Measurements from ENCODE around the gene KLHL10. TPM values are rescaled to one million over a fixed set of nuclear protein-coding genes. Genes with fewer than 3 reads are reported as not detected.

The KLHL10 gene
- total and polyA plus RNA-seq, 2 of the 13 experiments (the other 11 are each of a cell fraction or from before 2014, with no cell fraction given) = 0.04 to 0.08 TPM

GRCh38 chr17:41810659-41811548 lies 26.7 kb upstream of the KLHL10 start (continued):
- no peak for TF ChIP-seq POLR2AphosphoS5 (IDR thresholded peaks at IDR 0.05; ENCODE audit: low read depth, low read length)
- TF ChIP-seq ZNF781 (CRISPR knock-in tag; IDR thresholded peaks at IDR 0.05; ENCODE audit: borderline replicate concordance, not compliant biosample characterization) = no peak
- no peak for TF ChIP-seq NBN (conservative IDR thresholded peaks at IDR 0.05)
- TF ChIP-seq, protein P1, sequence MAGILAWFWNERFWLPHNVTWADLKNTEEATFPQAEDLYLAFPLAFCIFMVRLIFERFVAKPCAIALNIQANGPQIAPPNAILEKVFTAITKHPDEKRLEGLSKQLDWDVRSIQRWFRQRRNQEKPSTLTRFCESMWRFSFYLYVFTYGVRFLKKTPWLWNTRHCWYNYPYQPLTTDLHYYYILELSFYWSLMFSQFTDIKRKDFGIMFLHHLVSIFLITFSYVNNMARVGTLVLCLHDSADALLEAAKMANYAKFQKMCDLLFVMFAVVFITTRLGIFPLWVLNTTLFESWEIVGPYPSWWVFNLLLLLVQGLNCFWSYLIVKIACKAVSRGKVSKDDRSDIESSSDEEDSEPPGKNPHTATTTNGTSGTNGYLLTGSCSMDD (CRISPR knock-in tag; IDR thresholded peaks at IDR 0.05) = no peak
- no peak for TF ChIP-seq ZNF224 (CRISPR knock-in tag; IDR thresholded peaks at IDR 0.05)
- TF ChIP-seq, protein P2, sequence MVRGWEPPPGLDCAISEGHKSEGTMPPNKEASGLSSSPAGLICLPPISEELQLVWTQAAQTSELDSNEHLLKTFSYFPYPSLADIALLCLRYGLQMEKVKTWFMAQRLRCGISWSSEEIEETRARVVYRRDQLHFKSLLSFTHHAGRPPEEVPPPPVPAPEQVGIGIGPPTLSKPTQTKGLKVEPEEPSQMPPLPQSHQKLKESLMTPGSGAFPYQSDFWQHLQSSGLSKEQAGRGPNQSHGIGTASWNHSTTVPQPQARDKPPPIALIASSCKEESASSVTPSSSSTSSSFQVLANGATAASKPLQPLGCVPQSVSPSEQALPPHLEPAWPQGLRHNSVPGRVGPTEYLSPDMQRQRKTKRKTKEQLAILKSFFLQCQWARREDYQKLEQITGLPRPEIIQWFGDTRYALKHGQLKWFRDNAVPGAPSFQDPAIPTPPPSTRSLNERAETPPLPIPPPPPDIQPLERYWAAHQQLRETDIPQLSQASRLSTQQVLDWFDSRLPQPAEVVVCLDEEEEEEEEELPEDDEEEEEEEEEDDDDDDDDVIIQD (CRISPR knock-in tag; IDR thresholded peaks at IDR 0.05; ENCODE audit: low read depth) = 0 out of 2 replicates have a peak, but pooled peaks have one; percentile 31
- no peak for TF ChIP-seq ATRX (CRISPR knock-in tag; IDR thresholded peaks at IDR 0.05; ENCODE audit: borderline replicate concordance)
- no peak for TF ChIP-seq ZSCAN12 (CRISPR knock-in tag; IDR thresholded peaks at IDR 0.05)
- peak; percentile 42; the same call in 1 of the 2 replicates for TF ChIP-seq ZNF891 (CRISPR knock-in tag; IDR thresholded peaks at IDR 0.05)
- TF ChIP-seq REPIN1 (CRISPR knock-in tag; IDR thresholded peaks at IDR 0.05; ENCODE audit: borderline replicate concordance, low read depth) = no peak
- no peak for TF ChIP-seq DNMT1 (CRISPR knock-in tag; IDR thresholded peaks at IDR 0.05)
- no peak; the same call in 1 of the 2 replicates for TF ChIP-seq ZNF709 (CRISPR knock-in tag; IDR thresholded peaks at IDR 0.05)
- TF ChIP-seq MAFK (conservative IDR thresholded peaks at IDR 0.05 in 1 of 2, IDR thresholded peaks at IDR 0.05 in 1 of 2; ENCODE audit: low read length in 2 of 2) = no peak
- no peak for TF ChIP-seq PLRG1 (conservative IDR thresholded peaks at IDR 0.05)
- no peak for TF ChIP-seq ZNF431 (CRISPR knock-in tag; IDR thresholded peaks at IDR 0.05; ENCODE audit: borderline replicate concordance, low read depth)
- TF ChIP-seq THAP7 (CRISPR knock-in tag; IDR thresholded peaks at IDR 0.05) = 0 out of 2 replicates have a peak, but pooled peaks have one; percentile 56
- TF ChIP-seq, protein P3, sequence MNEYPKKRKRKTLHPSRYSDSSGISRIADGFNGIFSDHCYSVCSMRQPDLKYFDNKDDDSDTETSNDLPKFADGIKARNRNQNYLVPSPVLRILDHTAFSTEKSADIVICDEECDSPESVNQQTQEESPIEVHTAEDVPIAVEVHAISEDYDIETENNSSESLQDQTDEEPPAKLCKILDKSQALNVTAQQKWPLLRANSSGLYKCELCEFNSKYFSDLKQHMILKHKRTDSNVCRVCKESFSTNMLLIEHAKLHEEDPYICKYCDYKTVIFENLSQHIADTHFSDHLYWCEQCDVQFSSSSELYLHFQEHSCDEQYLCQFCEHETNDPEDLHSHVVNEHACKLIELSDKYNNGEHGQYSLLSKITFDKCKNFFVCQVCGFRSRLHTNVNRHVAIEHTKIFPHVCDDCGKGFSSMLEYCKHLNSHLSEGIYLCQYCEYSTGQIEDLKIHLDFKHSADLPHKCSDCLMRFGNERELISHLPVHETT (CRISPR knock-in tag; conservative IDR thresholded peaks at IDR 0.05) = no peak
- no peak for TF ChIP-seq KAT8 (CRISPR knock-in tag; IDR thresholded peaks at IDR 0.05)
- TF ChIP-seq ZNF619 (CRISPR knock-in tag; IDR thresholded peaks at IDR 0.05) = no peak
- peak; percentile 63 for TF ChIP-seq ZC3H13 (CRISPR knock-in tag; IDR thresholded peaks at IDR 0.05)
- TF ChIP-seq, protein P4, sequence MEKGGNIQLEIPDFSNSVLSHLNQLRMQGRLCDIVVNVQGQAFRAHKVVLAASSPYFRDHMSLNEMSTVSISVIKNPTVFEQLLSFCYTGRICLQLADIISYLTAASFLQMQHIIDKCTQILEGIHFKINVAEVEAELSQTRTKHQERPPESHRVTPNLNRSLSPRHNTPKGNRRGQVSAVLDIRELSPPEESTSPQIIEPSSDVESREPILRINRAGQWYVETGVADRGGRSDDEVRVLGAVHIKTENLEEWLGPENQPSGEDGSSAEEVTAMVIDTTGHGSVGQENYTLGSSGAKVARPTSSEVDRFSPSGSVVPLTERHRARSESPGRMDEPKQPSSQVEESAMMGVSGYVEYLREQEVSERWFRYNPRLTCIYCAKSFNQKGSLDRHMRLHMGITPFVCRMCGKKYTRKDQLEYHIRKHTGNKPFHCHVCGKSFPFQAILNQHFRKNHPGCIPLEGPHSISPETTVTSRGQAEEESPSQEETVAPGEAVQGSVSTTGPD (CRISPR knock-in tag; IDR thresholded peaks at IDR 0.05) = no peak
- TF ChIP-seq TP53 (CRISPR knock-in tag; conservative IDR thresholded peaks at IDR 0.05) = no peak
